ENCODE results near the gene GRM8.

The GRM8 gene

DNA sequence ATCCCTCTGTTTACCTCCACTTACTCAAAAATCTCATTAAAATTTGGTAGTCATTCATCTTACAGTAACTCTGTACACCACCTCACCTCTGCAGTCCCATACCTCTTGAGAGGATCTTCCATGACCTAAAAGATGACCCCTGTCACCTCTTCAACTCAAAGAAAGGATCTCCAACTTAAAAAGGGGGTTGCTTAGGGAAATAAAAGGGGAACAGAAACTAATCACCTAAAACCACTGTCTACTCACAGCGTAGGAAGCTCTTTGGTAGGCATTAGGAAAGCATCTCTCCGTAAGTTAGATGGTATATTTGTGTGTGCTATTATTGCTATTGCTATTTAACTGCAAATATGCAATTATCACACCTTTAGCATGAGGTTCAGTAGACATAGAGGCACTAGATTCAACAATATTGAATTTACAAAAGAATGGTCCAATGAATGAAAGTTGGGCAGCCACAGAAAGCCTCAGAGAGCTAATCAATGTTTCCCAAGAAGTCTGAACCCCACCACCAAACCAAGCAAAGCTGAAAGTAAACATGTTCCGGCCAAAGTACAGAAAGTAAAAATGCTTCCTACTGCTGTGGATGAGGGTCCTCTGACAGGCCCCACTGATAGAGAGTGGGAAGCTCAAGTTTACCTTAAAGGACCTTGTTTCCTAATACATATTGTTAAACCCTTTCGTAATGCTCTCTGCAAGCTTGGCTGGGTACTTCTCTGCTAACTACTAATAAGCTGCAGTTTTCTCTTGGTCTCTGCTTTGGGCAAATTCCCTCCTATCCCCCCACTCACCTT is 105.8 kb downstream of the GRM8 start:
- DNase-seq = no peak

DNA sequence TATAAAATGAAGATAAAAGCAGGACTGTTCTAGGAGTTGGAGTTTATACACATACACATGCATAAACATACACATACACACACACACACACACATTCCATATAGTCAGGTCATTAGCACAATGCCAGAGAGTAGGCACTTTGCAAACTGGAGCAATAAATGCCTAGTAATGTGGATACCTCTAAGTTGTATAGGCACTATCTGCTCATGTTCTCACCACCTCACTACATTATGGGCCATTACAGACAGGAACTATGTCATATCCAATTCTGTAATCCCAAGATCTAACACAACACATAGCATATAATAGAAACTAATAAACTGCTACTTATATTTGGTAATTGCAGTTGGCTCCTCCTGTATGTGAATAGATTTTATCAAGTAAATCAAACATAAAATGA is 115.6 kb downstream of the GRM8 start:
- DNase-seq = no peak

DNA sequence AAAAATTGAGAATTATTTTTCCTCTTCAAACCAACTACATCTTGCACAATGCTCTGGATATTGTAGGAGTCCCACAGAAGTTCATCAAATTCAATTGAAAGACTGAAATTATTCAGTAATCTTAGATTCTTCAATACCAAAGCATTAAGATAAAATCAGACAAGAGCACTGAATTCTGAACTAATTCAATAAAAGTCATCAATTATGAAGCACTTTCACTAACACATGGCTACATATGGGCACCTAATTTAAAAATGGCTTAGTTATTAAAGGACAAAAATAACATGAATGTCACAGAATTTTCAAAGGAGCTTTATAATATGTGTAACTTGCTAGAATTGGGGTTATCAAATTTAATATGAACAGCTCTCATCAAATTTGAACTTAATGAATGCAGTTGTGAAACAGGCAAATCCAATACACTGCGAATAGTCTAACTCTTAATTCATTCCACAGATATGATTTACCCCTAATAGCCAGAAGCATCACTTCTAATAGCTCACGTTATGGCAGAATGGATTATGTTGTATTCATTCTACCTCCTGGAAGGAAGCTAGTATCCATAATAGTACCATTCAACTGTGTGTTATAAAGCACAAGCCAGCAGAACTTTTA is 116.8 kb downstream of the GRM8 start:
- no peak for DNase-seq

DNA sequence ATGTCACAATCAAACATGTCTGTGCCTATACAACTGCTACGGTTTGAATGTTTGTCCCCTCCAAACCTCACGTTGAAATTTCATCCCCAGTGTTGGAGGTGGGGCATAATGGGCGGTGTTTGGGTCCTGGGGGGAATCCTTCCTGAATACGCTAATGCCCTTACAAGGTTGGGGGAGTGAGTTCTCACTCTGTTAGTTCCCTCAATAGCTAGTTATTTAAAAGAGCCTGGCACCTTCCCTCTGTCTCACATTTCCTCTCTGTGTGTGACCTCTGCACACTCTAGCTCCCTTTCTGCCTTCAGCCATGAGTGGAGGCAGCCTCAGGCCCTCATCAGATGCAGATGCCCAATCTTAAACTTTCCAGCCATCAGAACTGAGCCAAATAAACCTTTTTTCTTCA is 129.5 kb downstream of the GRM8 start:
- no peak for DNase-seq

DNA sequence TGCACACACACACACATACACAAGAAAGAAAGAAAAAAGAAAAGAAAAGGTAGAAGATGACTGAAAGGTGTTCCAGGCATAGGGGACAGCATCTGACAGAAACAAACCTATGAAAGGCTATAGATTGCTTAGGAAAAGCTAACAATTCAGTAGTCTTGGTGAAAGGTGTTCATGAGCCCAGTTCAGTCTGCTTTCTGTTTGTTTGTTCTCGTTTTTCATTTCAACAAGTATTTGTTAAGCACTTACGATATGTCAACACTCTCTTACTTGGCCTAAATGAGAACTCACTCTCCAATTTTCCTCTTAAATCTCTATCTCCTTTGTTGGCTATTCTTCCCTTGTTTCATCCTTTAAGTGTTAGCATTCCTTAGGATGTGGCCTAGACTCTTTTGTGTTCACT is 133.2 kb downstream of the GRM8 start:
- DNase-seq = no peak

DNA sequence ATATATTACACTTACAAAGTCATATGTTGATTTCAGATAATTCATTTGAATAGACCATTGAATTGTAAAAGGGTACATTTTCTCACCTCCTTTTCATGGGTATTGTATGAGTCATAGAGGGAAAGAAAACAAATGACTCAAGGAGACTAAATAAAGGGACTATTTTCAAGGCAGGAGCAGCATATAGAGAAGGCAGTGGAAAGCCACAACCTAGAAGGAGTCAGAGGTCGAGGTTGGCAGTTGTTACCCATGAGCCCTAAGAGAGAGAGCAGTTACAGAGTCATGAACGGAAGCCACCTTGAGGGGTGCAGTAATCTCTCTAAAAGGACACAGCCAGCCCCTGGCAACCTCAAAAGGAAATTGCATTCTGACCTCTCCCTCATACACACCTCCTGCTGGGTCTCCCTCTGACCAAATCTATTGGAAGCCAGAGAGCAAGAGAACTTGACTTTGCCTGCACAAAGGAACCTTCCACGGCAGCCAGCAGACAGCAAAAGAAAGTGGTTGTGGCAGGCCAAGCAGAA is 137.9 kb downstream of the GRM8 start:
- DNase-seq = no peak

DNA sequence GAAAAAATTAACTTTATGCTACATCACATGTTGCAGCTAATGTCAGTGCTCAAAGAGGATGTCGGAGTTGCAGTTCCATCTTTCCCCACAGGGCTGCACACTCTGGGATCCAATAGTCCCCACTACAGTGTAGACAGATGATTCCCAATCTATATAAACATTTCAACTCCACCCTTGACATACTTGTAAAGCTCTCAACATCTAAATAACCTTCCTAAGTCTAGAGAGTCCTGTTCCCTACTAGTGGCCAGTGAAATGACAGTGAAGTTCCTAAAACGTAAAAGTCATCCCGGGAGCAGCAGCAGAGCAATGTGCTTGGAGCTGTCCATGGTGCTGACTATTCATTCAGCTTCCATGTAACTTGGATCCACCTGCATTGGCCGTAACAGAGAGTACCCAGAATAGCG is 145.1 kb downstream of the GRM8 start:
- DNase-seq = no peak

DNA sequence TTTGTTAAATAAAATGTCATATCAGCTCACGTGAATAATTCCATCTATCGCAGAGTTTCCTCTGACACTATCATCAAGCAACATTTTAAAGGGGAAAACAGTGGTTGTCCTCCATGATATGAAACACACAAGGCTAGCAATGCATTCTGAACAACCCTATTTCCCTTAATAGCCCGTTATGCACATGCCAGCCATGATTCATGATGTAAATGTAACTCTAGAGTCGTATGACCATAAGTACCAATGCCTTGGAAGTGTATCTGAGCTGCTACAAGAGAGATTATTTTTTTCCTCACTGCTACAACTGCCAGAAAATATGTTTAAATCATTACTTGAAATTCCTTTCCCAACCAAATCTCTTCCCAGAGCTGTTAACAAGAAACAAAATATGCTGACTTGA is 159.4 kb downstream of the GRM8 start:
- DNase-seq = no peak

DNA sequence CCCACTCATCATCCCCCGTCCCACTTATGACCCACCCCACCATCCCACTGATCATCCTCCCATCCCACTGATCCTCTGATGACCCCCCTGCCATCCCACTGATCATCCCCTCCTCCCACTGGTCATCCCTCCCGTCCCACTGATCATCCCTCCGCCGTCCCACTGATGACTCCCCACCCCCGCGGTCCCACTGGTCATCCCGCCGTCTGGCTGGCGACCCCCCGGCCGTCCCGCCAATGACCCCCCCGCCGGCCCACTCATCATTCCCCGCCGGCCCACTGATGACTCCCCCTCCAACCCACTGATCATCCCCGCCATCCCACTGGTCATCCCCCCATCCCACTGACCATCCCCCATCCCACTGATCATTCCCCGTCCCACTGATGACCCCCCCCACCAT is 161.1 kb downstream of the GRM8 start:
- no peak for DNase-seq

DNA sequence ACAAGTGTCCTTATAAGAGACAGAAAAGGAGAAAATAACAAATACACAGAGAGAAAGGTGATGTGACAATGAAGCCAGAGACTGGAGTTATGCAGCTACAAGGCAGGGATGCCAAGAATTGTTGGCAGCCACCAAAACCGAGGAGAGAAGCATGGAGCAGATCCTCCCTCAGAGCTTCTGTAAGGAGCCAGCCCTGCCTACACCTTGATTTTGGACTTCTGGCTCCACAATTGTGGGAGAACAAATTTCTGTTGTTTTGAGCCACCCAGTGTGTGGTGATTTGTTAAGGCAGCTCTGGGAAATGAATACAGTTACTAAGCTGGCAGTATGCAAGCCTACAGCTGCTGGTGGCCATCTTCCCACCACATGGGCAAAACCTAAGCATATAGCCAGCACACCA is 163.6 kb downstream of the GRM8 start:
- DNase-seq = no peak

DNA sequence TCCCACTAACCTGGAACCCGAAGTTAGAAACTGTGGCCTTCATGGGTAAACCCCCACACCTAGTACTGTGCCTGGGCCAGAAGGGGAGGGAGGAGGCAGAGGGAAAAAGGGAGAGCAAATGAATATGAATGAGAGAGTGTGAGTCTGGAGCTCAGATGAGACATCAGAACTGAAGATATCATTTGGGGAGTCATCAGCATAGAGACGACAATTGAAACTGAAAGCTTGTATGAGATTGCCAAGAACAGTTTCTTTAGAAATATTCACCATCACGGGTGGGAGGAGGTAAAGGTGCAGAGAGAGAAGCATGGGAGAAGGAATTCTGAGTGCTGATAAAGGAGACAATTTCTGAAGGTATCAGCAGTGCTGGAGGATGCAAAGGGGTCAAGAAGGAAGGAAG is 171.2 kb downstream of the GRM8 start:
- no peak for DNase-seq

DNA sequence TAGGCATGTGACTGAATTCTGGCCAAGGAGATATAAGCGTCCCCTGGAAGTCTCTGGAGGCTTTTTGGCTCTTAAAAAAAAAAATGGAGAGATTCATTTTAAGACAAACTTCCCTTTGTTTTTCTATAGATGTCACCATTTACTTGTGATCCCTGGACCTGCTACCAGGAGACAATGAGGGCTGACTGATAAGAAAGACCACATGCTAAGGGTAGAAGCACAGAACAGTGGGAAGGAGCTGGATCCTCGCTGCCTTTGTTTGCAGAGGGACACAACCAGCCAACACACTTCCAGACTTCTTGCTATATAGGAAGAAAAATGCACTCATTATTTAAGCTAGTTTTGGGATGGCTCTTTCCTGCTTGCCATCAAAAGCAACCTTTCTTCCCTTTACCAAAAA is 172.2 kb downstream of the GRM8 start:
- no peak for DNase-seq

DNA sequence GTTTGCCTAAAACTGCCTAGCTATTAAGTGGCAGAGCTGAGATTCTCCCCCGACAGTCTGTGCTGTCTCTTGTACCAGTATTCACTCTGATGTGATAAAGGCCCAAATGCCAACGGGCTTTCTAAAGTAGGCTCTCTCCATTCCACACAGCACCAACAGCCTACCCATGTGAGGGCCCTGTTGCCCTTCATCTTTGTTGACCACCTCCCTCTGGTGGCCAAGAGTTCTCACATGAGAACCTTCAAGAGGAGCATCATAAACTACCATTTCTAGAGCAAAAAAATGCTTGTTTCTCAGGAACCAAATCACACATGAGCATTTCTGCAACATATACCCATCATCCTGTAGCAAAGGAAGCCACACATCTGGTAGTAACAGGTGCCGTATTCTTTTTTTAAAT is 185.8 kb downstream of the GRM8 start:
- peak; percentile 28 for DNase-seq

DNA sequence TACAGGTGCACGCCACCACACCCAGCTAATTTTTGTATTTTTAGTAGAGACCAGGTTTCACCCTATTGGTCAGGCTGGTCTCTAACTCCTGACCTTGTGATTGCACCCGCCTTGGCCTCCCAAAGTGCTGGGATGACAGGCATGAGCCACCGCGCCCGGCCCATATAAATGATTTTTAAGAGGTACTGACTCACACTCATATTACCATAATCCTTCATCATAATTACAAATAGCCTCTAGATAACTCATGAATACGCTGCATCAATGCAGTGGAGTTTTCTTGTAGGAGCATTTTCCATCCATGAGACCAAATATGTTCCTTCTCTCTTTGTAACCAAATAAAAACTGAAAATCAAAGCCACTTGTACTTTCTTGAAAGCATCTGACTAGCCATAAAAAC is 193.3 kb downstream of the GRM8 start:
- no peak for DNase-seq

DNA sequence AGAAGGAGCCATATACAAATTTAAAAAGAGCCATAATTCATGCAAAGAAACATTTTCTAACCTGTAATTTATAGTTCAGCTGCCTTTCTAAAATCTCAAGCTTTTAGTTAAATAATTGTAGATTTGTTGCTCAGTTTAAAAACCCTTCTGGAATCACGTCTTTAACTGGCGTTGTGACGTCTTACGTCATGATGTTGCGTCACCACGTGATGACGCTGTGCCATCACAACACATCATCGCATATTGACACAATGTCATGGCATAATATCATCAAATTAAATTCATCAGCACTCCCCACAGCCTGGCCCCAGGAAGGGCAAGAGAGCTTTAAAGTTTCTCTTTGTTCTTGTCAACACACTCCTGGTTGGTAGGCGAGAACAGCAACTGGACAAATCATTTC is 194.8 kb downstream of the GRM8 start:
- no peak for DNase-seq

DNA sequence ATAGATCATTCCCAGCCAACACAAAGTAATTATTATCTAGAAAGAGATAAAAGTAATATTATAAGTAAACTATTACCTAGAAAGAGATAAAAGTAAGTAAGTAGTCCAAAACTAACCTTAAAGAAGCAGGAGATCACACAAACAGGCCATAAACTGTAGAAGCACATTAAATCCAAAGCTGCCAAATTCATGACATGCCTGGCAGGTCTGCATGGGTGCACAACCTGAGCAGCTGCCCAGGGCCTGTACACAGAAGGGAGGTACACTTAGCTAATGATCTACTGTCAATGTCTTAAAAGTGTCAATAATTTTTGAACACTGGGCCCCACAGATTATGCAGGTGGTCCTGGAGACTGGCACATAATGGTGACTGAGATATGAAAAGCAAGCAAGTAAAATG is 196.5 kb downstream of the GRM8 start:
- no peak for DNase-seq

DNA sequence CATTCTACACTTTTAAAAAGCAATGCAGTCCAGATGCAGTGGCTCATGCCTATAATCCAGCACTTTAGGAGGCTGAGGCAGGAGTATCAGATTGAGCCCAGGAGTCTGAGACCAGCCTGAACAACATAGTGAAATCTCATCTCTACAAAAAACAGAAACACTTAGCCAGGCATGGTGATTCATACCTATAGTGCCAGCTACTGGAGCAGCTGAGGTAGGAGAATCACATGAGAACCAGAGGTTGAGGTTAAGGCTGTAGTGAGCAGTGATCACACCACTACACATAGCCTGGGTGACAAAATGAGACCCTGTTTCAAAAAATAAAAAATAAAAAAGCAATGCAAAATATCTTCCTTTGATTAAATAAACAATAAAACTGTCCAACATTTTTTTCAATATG is 205.2 kb downstream of the GRM8 start:
- no peak for DNase-seq

DNA sequence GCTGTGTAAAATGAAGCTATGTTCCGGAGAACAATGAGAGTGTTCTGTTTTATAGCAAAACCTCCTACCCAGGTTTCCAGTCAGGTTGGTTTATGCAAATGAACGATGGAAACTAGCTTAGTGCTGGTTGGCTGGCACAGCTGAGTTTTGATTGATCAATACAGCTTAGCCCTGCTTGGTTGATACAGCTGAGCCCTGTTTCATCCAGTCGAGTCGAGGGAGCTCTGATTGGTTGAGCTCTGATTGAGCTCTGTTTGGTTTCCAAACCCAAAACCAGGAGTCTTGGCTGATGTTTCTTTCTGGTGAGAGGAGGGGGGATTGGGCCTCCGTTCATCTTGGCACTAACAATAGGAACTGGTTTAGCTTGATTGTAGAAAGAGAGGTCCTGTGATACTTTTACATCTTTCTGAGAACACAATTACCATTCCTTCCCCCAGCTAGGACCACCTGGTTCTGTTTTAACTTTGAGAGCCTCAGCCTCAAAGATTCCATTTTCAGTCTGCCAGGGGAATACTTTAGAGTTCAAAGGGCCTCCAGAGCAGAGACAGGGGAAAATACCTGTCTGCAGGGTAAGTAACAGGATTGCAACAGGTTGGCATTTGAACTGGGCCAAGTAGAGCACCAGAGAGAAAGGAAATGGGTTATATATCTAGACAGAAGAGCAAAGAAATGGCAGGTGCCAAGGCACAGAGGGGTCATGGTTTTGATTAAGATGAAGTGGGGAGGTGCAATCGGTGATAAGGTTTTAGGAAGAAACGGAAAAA is 210.9 kb downstream of the GRM8 start:
- no peak for DNase-seq

DNA sequence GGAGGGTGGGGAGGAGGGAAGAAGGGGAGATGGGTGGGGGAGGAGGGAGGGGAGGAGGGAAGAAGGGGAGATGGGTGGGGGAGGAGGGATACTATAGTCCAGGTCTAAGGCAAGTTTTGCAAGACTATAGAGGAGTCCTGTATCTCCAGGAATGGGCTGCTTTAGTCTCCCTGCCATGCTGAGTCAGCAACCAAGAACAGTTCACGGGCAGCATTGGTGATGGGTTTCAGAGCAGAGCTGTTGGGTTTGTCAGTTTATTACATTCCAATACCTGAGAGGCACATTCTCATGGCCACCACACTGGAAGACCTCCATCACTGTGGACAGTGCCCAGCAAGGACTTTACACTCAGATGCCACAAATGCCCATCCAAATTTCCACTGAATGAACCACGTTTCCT is 212.7 kb downstream of the GRM8 start:
- no peak for DNase-seq

DNA sequence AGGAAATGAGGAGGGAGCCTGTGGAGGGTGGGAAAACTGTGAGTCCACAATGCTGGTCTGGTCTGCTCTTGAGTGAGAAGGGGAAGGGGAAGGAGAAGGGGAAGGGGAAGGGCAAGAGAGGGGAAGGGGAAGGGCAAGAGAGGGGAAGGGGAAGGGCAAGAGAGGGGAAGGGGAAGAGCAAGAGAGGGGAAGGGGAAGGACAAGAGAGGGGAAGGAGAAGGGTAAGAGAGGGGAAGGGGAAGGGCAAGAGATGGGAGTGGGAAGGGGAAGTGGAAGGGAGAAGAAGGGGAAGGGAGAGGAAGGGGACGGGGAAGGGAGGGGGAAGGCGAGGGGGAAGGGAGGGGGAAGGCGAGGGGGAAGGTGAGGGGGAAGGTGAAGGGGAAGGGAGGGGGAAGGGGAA is 213.2 kb downstream of the GRM8 start:
- no peak for DNase-seq

DNA sequence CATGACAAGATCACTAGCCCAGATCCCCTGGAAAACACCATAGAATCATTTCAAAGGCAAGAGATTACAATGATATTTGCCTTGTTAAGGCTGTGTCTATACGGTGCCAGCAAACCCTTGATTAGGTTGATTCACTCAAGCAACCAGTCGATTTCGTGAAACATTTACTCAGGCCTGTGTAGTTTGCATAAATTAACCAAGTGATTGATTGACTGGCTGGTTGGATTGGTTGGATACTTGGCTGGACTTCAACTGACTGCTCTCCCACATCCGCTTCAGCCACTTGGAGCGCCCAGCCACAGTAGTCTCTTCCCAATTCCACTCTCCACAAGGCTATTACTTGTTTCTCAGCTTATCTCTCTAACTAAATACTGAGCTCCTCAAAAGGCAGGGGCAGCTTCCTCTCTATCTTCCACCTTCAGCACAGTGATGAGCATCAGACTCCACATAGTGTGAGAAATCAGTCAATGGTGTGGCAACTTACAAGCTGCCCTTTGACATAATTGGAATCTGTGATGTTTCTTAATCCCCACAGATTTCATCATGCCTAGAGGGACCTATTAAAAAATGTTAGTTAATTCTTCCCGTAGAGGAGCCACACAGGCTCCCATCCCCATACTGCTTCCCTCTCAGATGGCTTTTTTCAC is 217.4 kb downstream of the GRM8 start:
- no peak for DNase-seq

DNA sequence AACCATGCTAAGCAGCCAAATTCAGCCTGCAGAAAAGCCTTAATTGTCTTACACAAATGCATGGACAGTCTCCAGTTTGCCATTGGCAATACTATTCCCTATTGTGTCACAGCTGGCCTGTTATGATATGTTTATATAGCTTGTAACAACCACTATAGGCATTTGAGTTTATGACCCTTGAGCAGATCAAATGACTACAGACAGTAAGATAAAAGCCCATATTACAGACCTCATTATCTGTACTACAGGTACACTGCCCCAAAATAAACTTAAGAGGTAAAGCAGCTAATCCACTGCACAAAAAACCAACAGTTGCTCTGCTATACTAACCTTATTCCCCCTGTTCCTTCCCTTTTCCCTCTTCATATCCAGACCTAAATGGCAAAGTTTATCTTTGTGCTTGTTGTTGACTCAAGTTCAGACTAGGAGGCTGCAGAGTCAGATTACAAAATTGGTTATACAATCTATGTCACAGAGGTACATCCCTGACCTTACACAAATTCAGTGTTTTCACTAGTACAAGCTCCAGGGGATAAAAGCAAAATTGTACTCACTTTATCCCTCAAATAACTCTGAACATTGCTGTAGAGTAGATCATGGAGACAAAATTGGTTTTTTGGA is 218.4 kb downstream of the GRM8 start:
- peak; percentile 29 for DNase-seq

DNA sequence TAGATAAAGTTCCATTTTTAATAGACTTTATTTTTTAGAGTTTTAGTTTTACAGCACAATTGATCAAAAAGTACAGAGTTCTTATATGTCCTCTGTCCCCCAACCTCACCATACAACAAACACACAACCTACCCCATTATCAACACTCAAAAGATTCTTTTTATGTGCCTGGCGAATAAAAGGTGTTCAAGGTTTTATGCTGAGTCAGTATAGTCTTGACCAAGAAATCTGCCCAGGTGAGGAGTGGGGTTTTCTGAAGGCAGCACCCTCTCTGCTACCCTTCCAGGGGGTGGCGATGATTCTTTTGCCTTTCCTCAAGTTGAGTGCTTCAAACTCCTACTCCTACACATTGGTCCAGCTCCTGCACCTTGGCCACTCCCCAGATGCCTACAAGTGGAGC is 222.9 kb downstream of the GRM8 start:
- no peak for DNase-seq
